H9 (cell line): ENCODE data around the gene LTBP4. TPM values are rescaled to one million over a fixed set of nuclear protein-coding genes. Genes with fewer than 3 reads are reported as not detected.

ENCODE experiments used
- DNase-seq: peaks from one replicate; pipeline ENCODE4 v3.0.0-alpha.2; 2017
- H2AFZ ChIP-seq: one replicate; pipeline ENCODE4 v1.6.1; 2013; ENCODE audit warnings: mild to moderate bottlenecking, low read length, control low read depth, moderate library complexity
- H2AK5ac ChIP-seq: 2 replicates; pipeline ENCODE4 v1.6.1; 2013; ENCODE audit warnings: low read length, control low read depth, mixed read lengths; ENCODE audit not compliant: insufficient read length
- H2BK120ac ChIP-seq: one replicate; pipeline ENCODE4 v1.6.1; 2013; ENCODE audit warnings: low read depth, mild to moderate bottlenecking, low read length, control low read depth, inconsistent platforms; ENCODE audit not compliant: poor library complexity, severe bottlenecking
- H2BK12ac ChIP-seq: 2 replicates; pipeline ENCODE4 v1.6.1; 2013; ENCODE audit warnings: low read length, control low read depth, mixed read lengths, low read depth; ENCODE audit not compliant: insufficient read length
- H2BK15ac ChIP-seq: 2 replicates; pipeline ENCODE4 v1.6.1; 2013; ENCODE audit warnings: low read depth, low read length, control low read depth
- H2BK20ac ChIP-seq: one replicate; pipeline ENCODE4 v1.6.1; 2013; ENCODE audit warnings: low read depth, mild to moderate bottlenecking, low read length, control low read depth, inconsistent platforms; ENCODE audit not compliant: poor library complexity, severe bottlenecking
- H2BK5ac ChIP-seq: 2 replicates; pipeline ENCODE4 v1.6.1; 2013; ENCODE audit warnings: low read length, control low read depth, mixed read lengths; ENCODE audit not compliant: insufficient read length
- H3K14ac ChIP-seq: 2 replicates; pipeline ENCODE4 v1.6.1; 2013; ENCODE audit warnings: low read length, control low read depth; ENCODE audit not compliant: insufficient read depth
- H3K18ac ChIP-seq: 2 replicates; pipeline ENCODE4 v1.6.1; 2013; ENCODE audit warnings: low read depth, mild to moderate bottlenecking, mixed read lengths, low read length, control low read depth; ENCODE audit not compliant: insufficient read length
- H3K23ac ChIP-seq: 2 replicates; pipeline ENCODE4 v1.6.1; 2013; ENCODE audit warnings: low read length, control low read depth, mixed read lengths, low read depth; ENCODE audit not compliant: insufficient read length
- H3K23me2 ChIP-seq: 2 replicates; pipeline ENCODE4 v1.6.1; 2013; ENCODE audit warnings: low read depth, mild to moderate bottlenecking, mixed read lengths, low read length, control low read depth; ENCODE audit not compliant: insufficient read length, poor library complexity, severe bottlenecking
- H3K27ac ChIP-seq: 2 replicates; pipeline ENCODE4 v1.5.1; 2013; ENCODE audit warnings: low read length, control low read depth, mixed read lengths, low read depth; ENCODE audit not compliant: insufficient read length
- H3K27me3 ChIP-seq: 2 replicates; pipeline ENCODE4 v1.6.1; 2013; ENCODE audit warnings: low read length, control low read depth, inconsistent platforms; ENCODE audit not compliant: insufficient read depth
- H3K4ac ChIP-seq: 2 replicates; pipeline ENCODE4 v1.6.1; 2013; ENCODE audit warnings: low read depth, mild to moderate bottlenecking, control low read depth, inconsistent platforms, low read length, moderate library complexity
- H3K4me1 ChIP-seq: 2 replicates; pipeline ENCODE4 v1.6.1; 2013; ENCODE audit warnings: low read length, control low read depth, inconsistent platforms; ENCODE audit not compliant: insufficient read depth
- H3K4me2 ChIP-seq: 2 replicates; pipeline ENCODE4 v1.6.1; 2013; ENCODE audit warnings: low read length, control low read depth, mixed read lengths; ENCODE audit not compliant: insufficient read length, insufficient read depth
- H3K56ac ChIP-seq: 2 replicates; pipeline ENCODE4 v1.6.1; 2013; ENCODE audit warnings: low read depth, mild to moderate bottlenecking, mixed read lengths, low read length, control low read depth; ENCODE audit not compliant: insufficient read length
- H3K79me1 ChIP-seq: 2 replicates; pipeline ENCODE4 v1.6.1; 2013; ENCODE audit warnings: low read depth, mild to moderate bottlenecking, moderate library complexity, low read length, control low read depth, inconsistent platforms; ENCODE audit not compliant: insufficient read depth, poor library complexity, severe bottlenecking
- H3K79me2 ChIP-seq: 2 replicates; pipeline ENCODE4 v1.6.1; 2013; ENCODE audit warnings: low read length, control low read depth, inconsistent platforms; ENCODE audit not compliant: insufficient read depth
- H3K9ac ChIP-seq: 2 replicates; pipeline ENCODE4 v1.6.1; 2013; ENCODE audit warnings: low read length, control low read depth, mixed read lengths; ENCODE audit not compliant: insufficient read length; ENCODE audit errors: extremely low read depth
- H3K9me3 ChIP-seq: one replicate; pipeline ENCODE4 v1.6.1; 2013; ENCODE audit warnings: low read depth, low read length, inconsistent platforms; ENCODE audit not compliant: control insufficient read depth
- H3T11ph ChIP-seq: one replicate; pipeline ENCODE4 v1.6.1; 2013; ENCODE audit warnings: mild to moderate bottlenecking, low read length, control low read depth, inconsistent platforms
- H4K20me1 ChIP-seq: one replicate; pipeline ENCODE4 v1.6.1; 2013; ENCODE audit not compliant: control insufficient read depth, insufficient read length, insufficient read depth
- H4K5ac ChIP-seq: 2 replicates; pipeline ENCODE4 v1.6.1; 2013; ENCODE audit warnings: low read depth, mild to moderate bottlenecking, mixed read lengths, low read length, control low read depth; ENCODE audit not compliant: insufficient read length
- H4K8ac ChIP-seq: replicated peaks from 2 replicates; pipeline ENCODE4 v1.6.1; 2013; ENCODE audit warnings: low read length, control low read depth, mixed read lengths, low read depth; ENCODE audit not compliant: insufficient read length
- H4K91ac ChIP-seq: 2 replicates; pipeline ENCODE4 v1.6.1; 2013; ENCODE audit warnings: low read depth, mild to moderate bottlenecking, moderate library complexity, mixed read lengths, low read length, control low read depth; ENCODE audit not compliant: insufficient read length
- H3K27ac Mint-ChIP-seq, 3 experiments: 2 replicates in 2 of 3; 3 replicates in 1 of 3; pipeline ENCODE4 v1.8.0; 2020 to 2021; ENCODE audit warnings: mixed read lengths in 3 of 3, mild to moderate bottlenecking in 1 of 3, moderate library complexity in 1 of 3
- H3K27me3 Mint-ChIP-seq: 2 replicates; pipeline ENCODE4 v1.8.0; 2021; ENCODE audit warnings: low read depth, mild to moderate bottlenecking, moderate library complexity, mixed read lengths
- H3K36me3 Mint-ChIP-seq, 3 experiments: 2 replicates in 2 of 3; 3 replicates in 1 of 3; pipeline ENCODE4 v1.8.0; 2020 to 2021; ENCODE audit warnings: low read depth in 3 of 3, mixed read lengths in 3 of 3; ENCODE audit not compliant: insufficient read depth in 1 of 3
- H3K4me1 Mint-ChIP-seq, 2 experiments: 2 replicates each; pipeline ENCODE4 v1.8.0; 2020; ENCODE audit warnings: mixed read lengths in 2 of 2
- H3K4me3 Mint-ChIP-seq, 2 experiments: 2 replicates in 1 of 2; 3 replicates in 1 of 2; pipeline ENCODE4 v1.8.0; 2020 to 2021; ENCODE audit warnings: mild to moderate bottlenecking in 2 of 2, mixed read lengths in 2 of 2, moderate library complexity in 1 of 2
- H3K9me3 Mint-ChIP-seq, 2 experiments: 2 replicates in 1 of 2; 3 replicates in 1 of 2; pipeline ENCODE4 v1.8.0; 2020; ENCODE audit warnings: mild to moderate bottlenecking in 2 of 2, mixed read lengths in 2 of 2, moderate library complexity in 1 of 2
- CTCF ChIP-seq: fragments of 200-600 bp; sonication (generic); conservative IDR thresholded peaks from 3 replicates; pipeline ENCODE4 v1.8.0; 2021; ENCODE audit warnings: antibody characterized with exemption, mild to moderate bottlenecking
- WGBS: extraction: QIAGEN DNeasy Blood & Tissue Kit; methylation state at CpG from one replicate; pipeline ENCODE4 v1.1.7; 2013; ENCODE audit warnings: missing lambda C conversion rate, low lambda C conversion rate, mixed read lengths; ENCODE audit not compliant: insufficient read length; ENCODE audit errors: extremely low coverage; 5-methylcytosine and 5-hydroxymethylcytosine counted together
- total RNA-seq: library from RNA; stranded (reverse); gene quantifications from 2 replicates; pipeline ENCODE4 v1.2.1, GENCODE V29; 2021

The LTBP4 gene
- total RNA-seq, 1 experiment from 2014 or later, result 129 TPM

- Histone ChIP-seq H2BK12ac (no peak overlapping the region), H4K5ac (no peak overlapping the region), H3K4me2 (no peak overlapping the region), H3K27me3 (no peaks in the 10 kb centered on the region), H3T11ph (no peak overlapping the region), H3K79me1 (no peaks in the 10 kb centered on the region), H2BK5ac (no peak overlapping the region), H4K8ac (no peak overlapping the region), H4K91ac (no peak overlapping the region), H3K56ac (no peak overlapping the region), H2BK20ac (no peak overlapping the region), H2AK5ac (no peak overlapping the region), H3K4me1 (no peaks in the 10 kb centered on the region), H3K79me2 (no peaks in the 10 kb centered on the region), H4K20me1 (no peaks in the 10 kb centered on the region), H3K27ac (no peak overlapping the region), H2BK15ac (no peak overlapping the region), H3K9me3 (no peaks in the 10 kb centered on the region), H3K18ac (no peak overlapping the region), H3K23me2 (no peaks in the 10 kb centered on the region), H2BK120ac (no peak overlapping the region), H2AFZ (no peak overlapping the region), H3K9ac (no peak overlapping the region), H3K23ac (no peak overlapping the region), H3K4ac (no peak overlapping the region), H3K14ac (no peak overlapping the region)
- Mint-ChIP-seq H3K4me1 (no peaks in the 10 kb centered on the region), H3K9me3 (no peaks in the 10 kb centered on the region), H3K27ac (no peak overlapping the region), H3K4me3 (no peak overlapping the region), H3K27me3 (no peaks in the 10 kb centered on the region), H3K36me3 (peaks cover 11 to 57% (median 50%) of the 10 kb centered on the region in 3 experiments)
- no peak for TF ChIP-seq CTCF
- no peak for DNase-seq
- no CpG with 5 or more reads among the region's 23 CpGs for WGBS
Measured at GRCh38 chr19:40677156-40677555, 76.0 kb downstream of the LTBP4 start.

Other genes with a start within 250 kb of the LTBP4 start
- gene HIPK4, start 211.2 kb upstream of the LTBP4 start, total RNA-seq, result 0.15 TPM in 1 of 2 replicates, not detected in the other
- 3.8 and 4.0 TPM in 2 replicates for gene PRX, start 188.0 kb upstream of the LTBP4 start, total RNA-seq
- gene SERTAD1, start 175.4 kb upstream of the LTBP4 start, total RNA-seq, result 7.9 and 9.3 TPM in 2 replicates
- 30.9 and 32.2 TPM in 2 replicates for gene SERTAD3, start 157.0 kb upstream of the LTBP4 start, total RNA-seq
- gene BLVRB, start 135.6 kb upstream of the LTBP4 start, total RNA-seq, result 27.9 and 30.4 TPM in 2 replicates
- 2.7 and 2.9 TPM in 2 replicates for gene SPTBN4, start 134.4 kb upstream of the LTBP4 start, total RNA-seq
- gene SHKBP1, start 24.5 kb upstream of the LTBP4 start, total RNA-seq, result 90.9 and 92.9 TPM in 2 replicates
- 32.6 and 34.5 TPM in 2 replicates for gene NUMBL, start 89.3 kb downstream of the LTBP4 start, total RNA-seq
- 40.5 and 42.0 TPM in 2 replicates for gene COQ8B, start 115.5 kb downstream of the LTBP4 start, total RNA-seq
- gene ITPKC, start 115.7 kb downstream of the LTBP4 start, total RNA-seq, result 11.2 and 11.8 TPM in 2 replicates
- 27.7 and 31.5 TPM in 2 replicates for gene ACTMAP, start 149.1 kb downstream of the LTBP4 start, total RNA-seq
- gene SNRPA, start 149.8 kb downstream of the LTBP4 start, total RNA-seq, result 199 and 225 TPM in 2 replicates
- not detected in 2 replicates for gene MIA, start 174.2 kb downstream of the LTBP4 start, total RNA-seq
- 22.6 and 26.8 TPM in 2 replicates for gene RAB4B, start 176.9 kb downstream of the LTBP4 start, total RNA-seq
- 126 and 131 TPM in 2 replicates for gene EGLN2, start 197.8 kb downstream of the LTBP4 start, total RNA-seq
- 0.28 TPM in 1 of 2 replicates, not detected in the other for gene CYP2A6, start 249.1 kb downstream of the LTBP4 start, total RNA-seq